ENCODE results near the gene SPCS3. TPM values are rescaled to one million over a fixed set of nuclear protein-coding genes. Genes with fewer than 3 reads are reported as not detected.
A peak's percentile ranks its signal among the peaks of the same experiment; 100 is the strongest.
"Not testable (repeated sequence)": the region's sequence is repeated elsewhere in the genome, so short reads cannot be mapped to it uniquely, and the experiment has no call there.

SPCS3 gene
- 111 TPM for polyA plus RNA-seq (2013, experiment 1 of 2; ENCODE audit: insufficient read length)
- polyA plus RNA-seq (2013, experiment 2 of 2; ENCODE audit: insufficient read length), result 186 TPM

DNA sequence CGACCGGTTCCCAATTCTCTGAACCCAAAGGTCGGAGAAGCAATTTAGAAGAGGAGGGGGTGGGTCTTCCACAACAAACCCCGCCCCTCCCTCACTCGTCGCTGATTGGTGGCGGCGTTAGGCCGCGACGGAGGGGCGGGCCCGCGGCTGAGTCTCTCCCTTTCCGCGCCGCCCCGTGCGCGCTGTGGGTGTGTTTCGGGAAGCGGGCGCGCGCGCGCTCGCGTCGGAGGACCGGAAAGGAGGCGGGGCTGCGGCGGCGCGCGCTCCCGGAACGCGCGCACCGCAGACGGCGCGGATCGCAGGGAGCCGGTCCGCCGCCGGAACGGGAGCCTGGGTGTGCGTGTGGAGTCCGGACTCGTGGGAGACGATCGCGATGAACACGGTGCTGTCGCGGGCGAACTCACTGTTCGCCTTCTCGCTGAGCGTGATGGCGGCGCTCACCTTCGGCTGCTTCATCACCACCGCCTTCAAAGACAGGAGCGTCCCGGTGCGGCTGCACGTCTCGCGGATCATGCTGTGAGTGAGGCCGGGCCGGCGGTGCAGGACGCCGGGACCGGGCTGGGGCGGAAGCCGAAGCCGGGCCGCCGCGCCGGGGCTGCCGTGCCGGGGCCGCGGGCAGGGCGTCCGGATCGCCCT is at the start of gene SPCS3:
TSS of gene SPCS3 (plus strand) at position 263 of the 636 bp plus-strand sequence. CDS start at position 374, 111 bp downstream.
- peak; percentile 96 for DNase-seq

DNA sequence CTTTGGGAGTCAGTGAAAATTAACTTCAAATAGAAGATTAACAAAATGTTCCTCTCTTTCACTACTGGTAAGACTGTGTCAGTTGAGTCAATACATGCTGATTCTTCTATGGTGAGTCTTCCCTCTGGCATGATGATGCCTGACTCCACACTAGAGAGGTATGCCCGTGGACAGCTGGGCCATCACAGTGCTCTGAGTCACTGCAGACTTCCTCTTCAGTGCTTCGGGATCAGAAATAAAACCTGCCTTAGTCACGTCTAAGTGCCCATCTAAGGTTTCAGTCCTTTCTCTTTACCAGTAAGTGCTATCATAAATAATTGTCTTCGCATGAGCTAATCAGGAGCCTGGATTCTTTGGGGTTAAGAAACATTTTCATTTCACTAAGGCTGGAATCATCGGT is 49.1 kb upstream of the SPCS3 start:
- peak; percentile 100 for DNase-seq

GRCh38 chr4:176271749-176272148 is 48.0 kb upstream of the SPCS3 start:
- DNase-seq, result peak; percentile 83

GRCh38 chr4:176272799-176273198 is 47.0 kb upstream of the SPCS3 start:
- no peak for DNase-seq

DNA sequence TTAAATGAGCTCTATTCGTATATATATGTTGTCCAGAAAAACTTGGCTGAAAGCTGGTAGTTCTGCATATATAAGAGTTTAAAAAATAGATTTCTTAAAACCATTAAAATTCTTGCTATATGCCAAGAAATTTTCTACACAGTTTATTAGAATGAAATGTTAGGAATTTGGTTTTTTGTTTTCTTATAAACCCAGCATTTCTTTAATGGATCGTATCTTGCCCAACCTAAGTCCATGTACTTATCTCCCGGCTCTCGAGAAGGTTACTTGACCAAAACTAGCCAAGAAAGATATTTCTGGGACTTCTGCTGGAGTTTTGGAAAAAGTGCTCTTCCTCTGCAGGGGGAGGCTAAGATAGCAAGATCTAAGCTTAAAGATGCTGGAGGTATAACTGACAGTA is 46.0 kb upstream of the SPCS3 start:
- DNase-seq, result peak; percentile 61

DNA sequence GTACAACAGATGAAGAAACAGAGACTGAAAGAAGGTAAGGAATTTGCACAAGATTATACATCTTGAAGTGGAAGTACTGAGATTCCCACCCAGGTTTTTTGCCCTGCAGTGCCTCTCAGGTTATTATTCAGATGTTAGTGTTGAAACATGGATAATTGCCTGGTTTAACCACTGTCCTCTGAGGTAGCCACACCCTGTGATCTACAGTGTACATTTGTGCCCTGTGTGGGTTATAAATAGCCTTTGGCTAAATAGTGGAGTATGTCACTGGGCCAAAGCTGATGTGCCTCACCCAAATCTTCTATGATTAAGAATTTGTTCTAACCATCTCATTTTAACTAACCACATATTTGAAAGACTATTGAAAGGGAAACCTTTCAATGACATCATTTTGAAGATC is 45.3 kb upstream of the SPCS3 start:
- DNase-seq, result peak; percentile 78

DNA sequence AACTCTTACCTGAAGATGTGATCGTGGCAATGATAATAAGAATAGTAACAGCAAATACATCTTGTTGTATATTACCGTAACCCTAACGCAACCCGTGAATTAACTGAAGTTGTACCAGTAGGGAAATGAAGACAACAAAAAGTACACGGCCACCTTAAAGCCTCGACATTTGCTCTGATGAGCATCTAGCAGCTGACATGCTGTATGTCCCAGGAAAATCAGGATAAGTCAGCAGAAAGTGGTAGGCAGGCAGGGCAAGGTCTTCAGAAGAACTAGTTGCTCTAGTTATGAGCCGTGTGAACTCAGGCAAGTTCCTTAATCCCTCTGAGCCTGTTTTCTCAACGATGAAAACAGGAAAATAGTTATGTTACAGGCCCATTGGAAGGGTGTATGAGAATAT is 43.1 kb upstream of the SPCS3 start:
- no peak for DNase-seq

DNA sequence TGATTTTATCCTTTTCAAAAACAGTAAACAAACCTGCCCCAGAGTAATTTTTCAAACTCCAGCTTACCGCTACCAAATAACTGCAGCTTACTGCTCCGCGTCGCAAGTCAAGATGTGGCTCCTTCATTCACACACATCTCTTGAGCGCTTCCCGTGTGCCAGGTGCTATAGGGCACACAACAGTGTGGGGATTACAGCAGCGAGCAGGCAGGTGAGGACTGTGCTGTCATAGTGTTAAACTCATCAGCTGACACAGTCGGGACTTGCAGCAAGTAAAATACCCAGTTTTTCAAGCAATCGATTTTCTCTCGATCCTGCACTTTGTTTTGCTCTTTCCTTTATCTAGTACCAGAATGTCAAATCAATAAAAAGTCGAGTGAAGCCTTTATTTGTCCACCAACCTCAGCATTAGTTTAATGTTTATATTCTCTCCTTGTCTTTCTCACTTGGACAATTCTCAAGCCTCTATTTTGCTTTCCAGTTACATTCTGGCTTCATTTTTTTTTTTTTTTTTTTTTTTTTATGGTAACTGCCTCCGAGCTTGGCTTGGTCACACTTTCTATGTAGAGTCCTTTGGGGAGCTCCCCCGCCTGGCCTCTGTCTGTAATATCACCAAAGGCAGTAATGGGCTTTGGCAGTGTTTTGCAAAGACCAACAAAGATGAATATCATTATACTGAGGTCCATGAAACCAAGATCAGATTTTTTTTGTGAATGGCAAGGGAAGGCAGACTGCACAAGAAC is 42.4 kb upstream of the SPCS3 start:
- peak; percentile 80 for DNase-seq

- DNase-seq, result not testable (repeated sequence)
Measured at GRCh38 chr4:176279560-176279959, 40.2 kb upstream of the SPCS3 start.

GRCh38 chr4:176286728-176287127 is 33.0 kb upstream of the SPCS3 start:
- DNase-seq, result no peak

DNA sequence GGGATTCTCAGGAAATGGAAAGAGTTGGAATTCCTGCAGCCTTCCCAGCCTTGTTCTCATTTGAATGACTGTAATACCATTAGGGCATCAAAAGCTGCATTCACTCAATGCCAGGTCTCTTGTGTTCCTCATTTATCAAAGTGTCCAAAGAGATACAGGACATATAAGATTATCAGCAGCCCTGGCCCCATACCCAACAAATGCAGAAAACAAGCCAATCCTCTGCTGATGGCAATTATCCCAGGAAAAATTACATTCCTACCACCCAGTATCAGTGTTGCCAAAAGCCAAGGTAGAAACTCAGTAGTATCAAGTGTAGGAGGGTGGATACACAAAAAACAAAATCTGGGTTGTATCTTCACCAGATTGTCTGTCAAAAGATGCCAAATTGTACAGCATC is 32.2 kb upstream of the SPCS3 start:
- DNase-seq, result no peak

GRCh38 chr4:176288020-176288419 is 31.7 kb upstream of the SPCS3 start:
- no peak for DNase-seq

GRCh38 chr4:176289561-176289960 is 30.2 kb upstream of the SPCS3 start:
- DNase-seq, result no peak

- no peak for DNase-seq
Measured at GRCh38 chr4:176290520-176290919, 29.2 kb upstream of the SPCS3 start.

- no peak for DNase-seq
Measured at GRCh38 chr4:176291748-176292147, 28.0 kb upstream of the SPCS3 start.

GRCh38 chr4:176292920-176293319 is 26.8 kb upstream of the SPCS3 start:
- DNase-seq, result no peak

- no peak for DNase-seq
Measured at GRCh38 chr4:176293660-176294059, 26.1 kb upstream of the SPCS3 start.

DNA sequence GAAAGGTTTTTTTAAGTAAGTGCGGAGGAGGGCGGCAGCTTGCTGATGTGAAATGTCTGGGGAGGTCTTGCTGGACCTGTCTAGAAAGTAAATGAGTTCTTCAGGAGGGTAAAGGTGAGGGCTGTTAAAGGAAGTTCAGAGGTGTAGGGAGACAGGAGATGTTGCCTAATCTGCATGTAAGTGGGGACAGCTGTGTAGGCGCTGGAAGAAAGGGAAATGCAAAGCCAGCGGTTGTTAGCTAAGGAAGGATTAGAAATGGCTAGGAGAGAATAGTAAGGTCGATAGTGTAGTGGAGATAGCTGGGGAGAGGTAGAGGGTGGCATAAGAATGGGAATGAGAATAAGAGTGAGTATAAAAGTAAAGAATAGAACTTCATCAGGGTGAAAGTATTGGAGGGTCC is 23.9 kb upstream of the SPCS3 start:
- not testable (repeated sequence) for DNase-seq

DNA sequence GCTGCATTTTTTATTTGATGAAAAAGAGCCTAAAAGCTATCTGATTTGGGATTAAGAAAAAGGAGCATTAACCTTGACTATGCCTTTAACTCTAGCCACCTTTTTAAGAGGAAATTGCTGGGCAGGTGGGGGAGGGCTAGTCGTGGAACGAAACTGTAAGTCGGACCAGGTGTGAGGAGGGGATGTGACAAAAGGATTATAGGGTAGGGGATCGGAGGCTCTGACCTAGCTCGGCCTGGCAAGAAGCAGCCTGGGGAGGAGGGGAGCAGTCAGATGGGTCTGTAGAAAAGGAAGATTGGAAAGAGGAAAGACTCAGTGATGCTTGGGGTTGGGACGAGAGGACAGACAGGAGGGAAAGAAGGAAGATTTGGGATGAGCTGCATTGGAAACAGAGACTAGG is 21.1 kb upstream of the SPCS3 start:
- DNase-seq, result no peak

DNA sequence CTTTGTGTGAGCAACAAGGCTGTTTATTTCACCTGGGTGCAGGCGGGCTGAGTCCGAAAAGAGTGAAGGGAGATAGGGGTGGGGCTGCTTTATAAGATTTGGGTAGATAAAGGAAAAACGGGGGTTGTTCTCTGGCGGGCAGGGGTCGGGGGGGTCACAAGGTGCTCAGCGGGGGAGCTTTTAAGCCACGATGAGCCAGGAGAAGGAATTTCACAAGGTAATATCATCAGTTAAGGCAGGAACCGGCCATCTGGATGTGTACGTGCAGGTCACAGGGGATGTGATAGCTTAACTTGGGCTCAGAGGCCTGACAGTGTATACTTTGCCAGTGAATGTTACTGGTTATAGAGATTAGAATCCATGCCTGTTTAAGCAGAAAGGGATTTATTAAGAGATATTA is 19.7 kb upstream of the SPCS3 start:
- DNase-seq, result no peak

GRCh38 chr4:176300565-176300964 is 19.2 kb upstream of the SPCS3 start:
- no peak for DNase-seq

GRCh38 chr4:176302283-176303275 is 17.2 kb upstream of the SPCS3 start:
- peak; percentile 90 for DNase-seq

DNA sequence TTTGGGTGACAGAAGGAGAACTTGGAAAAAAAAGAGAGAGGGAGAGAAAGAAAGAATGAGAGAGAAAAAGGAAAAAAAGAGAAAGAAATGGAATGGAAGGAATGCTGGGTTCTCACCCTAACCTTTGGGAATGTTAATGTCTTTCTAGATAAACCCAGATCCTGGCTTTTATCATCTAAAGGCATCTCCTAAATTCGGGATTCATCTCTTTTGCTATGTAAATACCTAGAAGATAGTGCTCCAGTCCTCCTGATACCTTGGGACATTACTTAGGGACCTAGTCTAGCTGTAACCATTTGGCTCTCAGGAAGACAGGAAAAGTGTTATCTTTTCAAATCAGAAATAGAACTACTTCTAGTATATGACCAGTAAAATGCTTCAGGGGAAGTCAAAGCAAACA is 15.8 kb upstream of the SPCS3 start:
- DNase-seq, result no peak

Measured in fibroblast of skin of back (primary cell).